Tongue (tissue), 2 donors: ENCODE data around the gene SHH. TPM values are rescaled to one million over a fixed set of nuclear protein-coding genes. Genes with fewer than 3 reads are reported as not detected.

Experiments used
- DNase-seq: peaks from one replicate; pipeline ENCODE4 v3.0.0-alpha.2; 2015
- total RNA-seq: library from RNA; depleted of rRNA; stranded (reverse); fragments of >200 nt; gene quantifications from one replicate; pipeline ENCODE4 v1.2.3, GENCODE V29; 2014

The SHH gene
- total RNA-seq, 1 donor from 2014 or later: 1.3 TPM

GRCh38 chr7:155763691-155764437, 48.4 kb downstream of the SHH start:
- DNase-seq: peak; percentile 56

- no peak for DNase-seq
These were observed 49.1 kb downstream of the SHH start for GRCh38 chr7:155763122-155763521.

DNA sequence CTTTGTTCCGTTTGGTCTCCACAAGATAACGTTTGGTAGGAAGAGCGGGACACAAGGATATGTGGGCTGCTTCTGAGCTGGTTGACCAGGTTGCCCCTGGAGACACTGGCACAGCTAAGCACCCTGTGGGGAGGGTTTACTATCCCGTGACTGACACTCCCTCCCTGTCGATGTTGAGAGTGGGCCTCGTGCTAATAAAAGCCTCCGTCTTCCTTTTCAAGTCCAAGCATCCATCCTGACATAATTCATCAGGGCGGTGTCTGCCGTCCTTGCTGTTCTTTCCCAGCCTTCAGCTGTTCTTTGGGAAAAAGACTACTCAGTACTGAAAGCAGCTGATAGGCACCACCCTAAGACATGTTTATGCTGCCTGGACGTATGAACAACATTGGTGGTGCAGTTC, 49.6 kb downstream of the SHH start:
- peak; percentile 73 for DNase-seq

DNA sequence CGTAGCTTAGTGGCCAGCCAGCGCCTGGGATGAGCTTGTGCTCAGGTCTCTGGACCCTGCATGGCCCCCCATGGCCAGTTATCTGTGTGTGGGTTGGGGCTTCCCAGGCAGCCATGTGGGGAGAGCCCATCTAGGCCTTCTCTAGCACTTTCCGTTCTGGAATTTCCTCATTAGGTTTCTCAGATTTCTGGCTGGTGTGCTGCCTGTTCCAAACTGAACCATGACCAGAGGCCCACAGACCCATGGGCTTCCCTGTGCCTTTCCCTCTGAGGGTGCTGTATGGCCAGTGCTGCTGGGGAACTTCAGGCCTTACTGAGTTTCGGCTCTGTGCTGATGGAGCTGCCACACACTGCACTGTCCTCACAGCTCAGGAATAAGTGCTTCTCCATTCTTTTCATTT, 50.2 kb downstream of the SHH start:
- DNase-seq: no peak

DNA sequence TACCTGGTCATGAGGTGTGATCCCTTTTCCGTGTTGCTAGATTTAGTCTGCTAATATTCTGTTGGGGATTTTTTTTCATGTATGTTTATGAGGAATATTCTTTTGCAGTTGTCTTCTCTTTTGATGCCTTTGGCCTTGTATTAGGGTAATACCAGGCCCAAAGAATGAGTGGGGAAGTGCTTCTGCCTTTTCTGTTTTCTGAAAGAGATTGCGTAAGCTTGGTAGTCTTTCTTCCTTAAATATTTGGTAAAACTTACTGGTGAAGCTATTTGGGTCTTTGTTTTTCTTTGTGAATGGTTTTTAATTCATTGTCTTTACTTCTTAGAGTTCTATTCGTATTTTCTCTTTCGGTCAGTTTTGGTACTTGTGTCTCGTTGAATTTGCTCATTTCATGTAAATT, 51.1 kb downstream of the SHH start:
- DNase-seq: no peak

DNA sequence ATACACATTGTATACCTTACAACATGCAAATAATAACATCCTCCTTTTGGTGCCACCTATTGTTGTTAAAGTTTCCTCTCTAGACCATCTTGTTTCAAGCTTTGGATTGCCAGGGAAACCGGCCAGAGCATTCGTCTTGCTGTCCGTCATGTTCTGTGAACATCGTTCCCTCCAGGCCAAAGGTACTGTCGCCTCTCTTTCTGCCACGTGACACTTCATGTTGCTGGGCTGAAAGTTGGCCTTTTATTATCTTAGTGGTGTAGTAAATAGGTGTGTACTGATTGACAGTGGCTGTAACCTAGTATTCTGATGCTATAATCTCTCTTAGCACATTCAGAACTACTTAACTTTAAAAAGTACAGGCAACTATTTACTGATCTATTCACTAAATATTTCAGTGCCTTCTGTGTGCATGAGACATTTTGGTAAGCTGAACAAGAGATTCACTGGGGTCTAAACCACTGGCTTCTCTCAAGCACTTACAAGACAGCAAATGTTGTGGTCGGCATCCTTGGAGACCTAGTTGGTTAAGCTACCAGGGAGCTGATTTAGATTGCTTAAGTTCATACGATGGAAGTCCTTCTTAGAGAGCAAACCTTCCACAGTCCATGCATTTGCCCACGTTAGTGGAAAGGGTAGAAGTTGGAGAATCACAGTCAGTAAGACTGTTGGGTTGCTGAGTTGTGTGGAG, 52.4 kb downstream of the SHH start:
- no peak for DNase-seq

- DNase-seq: no peak
These were observed 53.9 kb downstream of the SHH start for GRCh38 chr7:155758348-155758747.

GRCh38 chr7:155756322-155756721, 55.9 kb downstream of the SHH start:
- DNase-seq: no peak

DNA sequence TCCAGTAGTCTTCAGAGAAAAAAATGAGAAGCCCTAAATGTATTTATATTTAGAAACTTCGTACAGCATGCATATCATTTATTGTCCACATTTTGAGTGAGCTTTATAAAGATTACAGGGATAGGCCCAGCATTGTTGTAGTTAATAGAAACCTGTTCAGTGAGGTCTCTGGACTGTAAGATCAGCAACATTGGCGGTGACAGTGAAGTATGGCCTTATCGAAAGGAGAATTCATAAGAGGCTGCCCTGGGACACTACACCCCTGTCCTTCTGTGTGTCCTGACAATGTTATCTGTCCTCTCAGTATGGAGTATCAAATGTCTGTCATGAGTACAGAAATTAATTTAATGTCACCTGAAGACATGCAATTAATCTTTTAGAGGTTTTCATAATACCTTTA, 57.2 kb downstream of the SHH start:
- DNase-seq: no peak

DNA sequence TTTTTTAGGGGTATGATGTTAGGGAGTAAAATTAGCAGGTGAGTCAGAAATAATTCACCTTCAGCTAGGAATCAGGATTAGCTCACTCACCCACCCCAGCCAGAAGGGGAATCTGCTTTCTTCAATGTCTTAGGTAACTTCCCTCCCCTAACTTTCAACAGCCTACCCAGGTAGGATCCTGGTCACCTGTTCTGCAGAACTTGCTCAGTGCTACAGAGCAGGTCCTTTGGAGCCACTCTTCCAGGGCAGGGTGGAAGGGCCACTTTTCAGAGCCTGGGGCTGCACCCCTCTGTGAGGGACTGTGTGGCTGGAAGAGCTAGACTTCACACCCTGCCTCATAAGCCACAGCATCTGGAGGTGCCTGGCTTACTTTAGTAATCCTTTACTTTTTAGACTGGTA, 58.1 kb downstream of the SHH start:
- no peak for DNase-seq

DNA sequence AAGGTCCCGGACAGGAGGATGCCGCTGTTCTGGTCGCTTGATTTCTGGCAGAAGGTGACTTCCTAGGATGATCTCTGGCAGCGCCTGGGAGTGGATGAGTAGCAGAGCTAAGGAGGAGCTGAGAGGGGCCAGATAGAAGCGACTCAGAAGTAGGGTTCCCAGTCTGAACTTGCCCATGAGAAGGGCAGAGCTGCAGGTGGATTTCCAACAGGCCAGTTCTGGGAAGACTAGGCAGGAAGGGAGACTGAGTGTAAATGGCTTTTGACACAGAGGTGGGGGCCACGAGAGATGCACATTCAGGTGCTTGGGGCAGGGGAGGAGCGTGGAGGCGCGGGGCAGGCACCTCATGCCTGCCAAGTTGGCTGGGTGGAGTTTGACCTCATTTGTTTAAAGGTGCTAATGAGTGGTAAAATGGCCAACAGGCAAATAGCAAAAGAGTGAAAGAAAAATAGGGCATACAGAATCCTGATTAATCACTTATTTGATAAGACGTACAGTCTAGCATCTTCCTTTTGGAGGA, 58.8 kb downstream of the SHH start:
- no peak for DNase-seq

GRCh38 chr7:155752756-155753445, 59.4 kb downstream of the SHH start:
- no peak for DNase-seq

- DNase-seq: no peak
These were observed 60.9 kb downstream of the SHH start for GRCh38 chr7:155751409-155751808.

GRCh38 chr7:155750255-155751125, 61.8 kb downstream of the SHH start:
- no peak for DNase-seq

Other genes with a start within 250 kb of the SHH start
- gene RBM33, start 167.8 kb downstream of the SHH start, total RNA-seq: 50.0 TPM